ENCODE data around the gene WSCD2. TPM values are rescaled to one million over a fixed set of nuclear protein-coding genes. Genes with fewer than 3 reads are reported as not detected.

Gene WSCD2
- total RNA-seq, 6 experiments from 2014 or later = not detected

GRCh38 chr12:108148521-108149074 is 19.5 kb downstream of the WSCD2 start:
- no peak for DNase-seq
- Mint-ChIP-seq H3K4me1 (ENCODE audit: low read depth) (no peaks in the 10 kb centered on the region), H3K36me3 (ENCODE audit: low read depth) (0 out of 2 replicates have a peak, but pooled peaks cover 2% of the 10 kb centered on the region), H3K9me3 (peaks cover 74% of the 10 kb centered on the region), H3K27ac (no peak overlapping the region), H3K27me3 (ENCODE audit: insufficient read depth) (no peaks in the 10 kb centered on the region; the same call in 1 of the 2 replicates), H3K4me3 (no peak overlapping the region)
- TF ChIP-seq CTCF (IDR thresholded peaks at IDR 0.05) = no peak

GRCh38 chr12:108150436-108150835 is 21.3 kb downstream of the WSCD2 start:
- peaks cover 80% of the 10 kb centered on the region for H3K9me3 Mint-ChIP-seq
- DNase-seq = no peak

GRCh38 chr12:108151533-108152169 is 22.6 kb downstream of the WSCD2 start:
- DNase-seq = no peak
- H3K36me3 Mint-ChIP-seq (ENCODE audit: low read depth) = 0 out of 2 replicates have a peak, but pooled peaks cover 5% of the 10 kb centered on the region
- H3K27me3 Mint-ChIP-seq (ENCODE audit: insufficient read depth) = no peaks in the 10 kb centered on the region; the same call in 1 of the 2 replicates
- H3K27ac Mint-ChIP-seq = no peak overlapping the region
- H3K4me1 Mint-ChIP-seq (ENCODE audit: low read depth) = no peaks in the 10 kb centered on the region
- peaks cover 81% of the 10 kb centered on the region for H3K9me3 Mint-ChIP-seq
- TF ChIP-seq CTCF (IDR thresholded peaks at IDR 0.05) = no peak
- H3K4me3 Mint-ChIP-seq = no peak overlapping the region

More at GRCh38 chr12:108150436-108150835, 21.3 kb downstream of the WSCD2 start:
- Mint-ChIP-seq H3K4me3 (no peak overlapping the region), H3K4me1 (ENCODE audit: low read depth) (no peaks in the 10 kb centered on the region), H3K27ac (no peak overlapping the region), H3K27me3 (ENCODE audit: insufficient read depth) (no peaks in the 10 kb centered on the region; the same call in 1 of the 2 replicates), H3K36me3 (ENCODE audit: low read depth) (0 out of 2 replicates have a peak, but pooled peaks cover 5% of the 10 kb centered on the region)
- no peak for TF ChIP-seq CTCF (IDR thresholded peaks at IDR 0.05)

GRCh38 chr12:108152170-108152538 is 23.1 kb downstream of the WSCD2 start:
- no peak for TF ChIP-seq CTCF (IDR thresholded peaks at IDR 0.05)
- no peak for DNase-seq
- Mint-ChIP-seq H3K36me3 (ENCODE audit: low read depth) (0 out of 2 replicates have a peak, but pooled peaks cover 5% of the 10 kb centered on the region), H3K4me3 (no peak overlapping the region), H3K9me3 (peaks cover 81% of the 10 kb centered on the region), H3K27ac (no peak overlapping the region), H3K27me3 (ENCODE audit: insufficient read depth) (no peaks in the 10 kb centered on the region; the same call in 1 of the 2 replicates), H3K4me1 (ENCODE audit: low read depth) (no peaks in the 10 kb centered on the region)

GRCh38 chr12:108156717-108157116 is 27.6 kb downstream of the WSCD2 start:
- no peak overlapping the region for H3K27ac Mint-ChIP-seq
- H3K27me3 Mint-ChIP-seq (ENCODE audit: insufficient read depth) = peaks cover 2% of the 10 kb centered on the region; the same call in 1 of the 2 replicates
- 0 out of 2 replicates have a peak, but pooled peaks cover 5% of the 10 kb centered on the region for H3K36me3 Mint-ChIP-seq (ENCODE audit: low read depth)
- peaks cover 82% of the 10 kb centered on the region for H3K9me3 Mint-ChIP-seq
- H3K4me1 Mint-ChIP-seq (ENCODE audit: low read depth) = no peaks in the 10 kb centered on the region
- no peak for TF ChIP-seq CTCF (IDR thresholded peaks at IDR 0.05)
- DNase-seq = no peak
- H3K4me3 Mint-ChIP-seq = no peak overlapping the region
